ENCODE results near the gene EMX2. TPM values are rescaled to one million over a fixed set of nuclear protein-coding genes. Genes with fewer than 3 reads are reported as not detected.

The EMX2 gene
- total RNA-seq, 1 donor from 2014 or later: 22.7 TPM

DNA sequence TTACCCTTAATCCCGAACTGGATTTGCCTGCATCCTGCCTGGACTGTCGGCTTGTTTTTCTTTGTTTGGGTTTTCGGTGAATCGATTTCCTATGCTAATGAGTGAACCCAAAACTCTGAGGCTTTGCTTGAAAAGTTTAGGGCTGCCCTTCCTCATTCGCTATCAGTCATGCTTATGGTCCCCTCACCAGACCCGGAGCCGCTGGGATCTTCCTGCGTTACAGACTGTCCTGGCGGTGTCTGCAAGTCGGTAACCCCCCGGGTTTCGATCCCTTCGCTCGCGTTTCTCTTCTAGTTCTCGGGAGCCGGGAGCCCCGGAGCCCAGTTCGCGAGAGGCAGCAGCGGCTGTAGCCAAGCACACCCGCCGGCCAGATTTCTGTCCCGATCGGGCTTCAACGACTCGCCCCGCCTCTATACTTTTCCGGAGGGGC lies 2.2 kb downstream of the EMX2 start:
- Histone ChIP-seq H2AFZ (replicated peaks) (no peak overlapping the region), H3K27me3 (peaks cover 98% of the 10 kb centered on the region), H3K4me2 (peak overlapping the region; percentile 95), H3K4me1 (peaks cover 58% of the 10 kb centered on the region), H3K9me3 (ENCODE audit: low read depth) (no peaks in the 10 kb centered on the region), H3K27ac (no peak overlapping the region), H3F3A (ENCODE audit: low read depth) (peaks cover 53% of the 10 kb centered on the region), H3K9ac (no peak overlapping the region), H4K20me1 (ENCODE audit: low read depth) (peaks cover 71% of the 10 kb centered on the region), H3K36me3 (no peaks in the 10 kb centered on the region), H3K79me2 (ENCODE audit: low read depth) (peaks cover 88% of the 10 kb centered on the region), H3K4me3 (peak overlapping the region; percentile 83)
- peaks cover 80% of the 10 kb centered on the region for H3K27me3 Mint-ChIP-seq (ENCODE audit: insufficient read depth, low read depth)
- peaks cover 49% of the 10 kb centered on the region for H3K4me1 Mint-ChIP-seq
- TF ChIP-seq, protein P1, sequence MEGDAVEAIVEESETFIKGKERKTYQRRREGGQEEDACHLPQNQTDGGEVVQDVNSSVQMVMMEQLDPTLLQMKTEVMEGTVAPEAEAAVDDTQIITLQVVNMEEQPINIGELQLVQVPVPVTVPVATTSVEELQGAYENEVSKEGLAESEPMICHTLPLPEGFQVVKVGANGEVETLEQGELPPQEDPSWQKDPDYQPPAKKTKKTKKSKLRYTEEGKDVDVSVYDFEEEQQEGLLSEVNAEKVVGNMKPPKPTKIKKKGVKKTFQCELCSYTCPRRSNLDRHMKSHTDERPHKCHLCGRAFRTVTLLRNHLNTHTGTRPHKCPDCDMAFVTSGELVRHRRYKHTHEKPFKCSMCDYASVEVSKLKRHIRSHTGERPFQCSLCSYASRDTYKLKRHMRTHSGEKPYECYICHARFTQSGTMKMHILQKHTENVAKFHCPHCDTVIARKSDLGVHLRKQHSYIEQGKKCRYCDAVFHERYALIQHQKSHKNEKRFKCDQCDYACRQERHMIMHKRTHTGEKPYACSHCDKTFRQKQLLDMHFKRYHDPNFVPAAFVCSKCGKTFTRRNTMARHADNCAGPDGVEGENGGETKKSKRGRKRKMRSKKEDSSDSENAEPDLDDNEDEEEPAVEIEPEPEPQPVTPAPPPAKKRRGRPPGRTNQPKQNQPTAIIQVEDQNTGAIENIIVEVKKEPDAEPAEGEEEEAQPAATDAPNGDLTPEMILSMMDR (IDR thresholded peaks at IDR 0.05): no peak
- TF ChIP-seq EZH2phosphoT487 (IDR thresholded peaks at IDR 0.05) (no peak), EZH2 (IDR thresholded peaks at IDR 0.05) (no peak)
- DNase-seq (ENCODE audit: low spot score): peak; percentile 61
- H3K4me3 Mint-ChIP-seq: peak overlapping the region; percentile 96
- peak overlapping the region; percentile 98 for H3K27ac Mint-ChIP-seq
- H3K36me3 Mint-ChIP-seq: peaks cover 15% of the 10 kb centered on the region
- H3K9me3 Mint-ChIP-seq: no peaks in the 10 kb centered on the region

DNA sequence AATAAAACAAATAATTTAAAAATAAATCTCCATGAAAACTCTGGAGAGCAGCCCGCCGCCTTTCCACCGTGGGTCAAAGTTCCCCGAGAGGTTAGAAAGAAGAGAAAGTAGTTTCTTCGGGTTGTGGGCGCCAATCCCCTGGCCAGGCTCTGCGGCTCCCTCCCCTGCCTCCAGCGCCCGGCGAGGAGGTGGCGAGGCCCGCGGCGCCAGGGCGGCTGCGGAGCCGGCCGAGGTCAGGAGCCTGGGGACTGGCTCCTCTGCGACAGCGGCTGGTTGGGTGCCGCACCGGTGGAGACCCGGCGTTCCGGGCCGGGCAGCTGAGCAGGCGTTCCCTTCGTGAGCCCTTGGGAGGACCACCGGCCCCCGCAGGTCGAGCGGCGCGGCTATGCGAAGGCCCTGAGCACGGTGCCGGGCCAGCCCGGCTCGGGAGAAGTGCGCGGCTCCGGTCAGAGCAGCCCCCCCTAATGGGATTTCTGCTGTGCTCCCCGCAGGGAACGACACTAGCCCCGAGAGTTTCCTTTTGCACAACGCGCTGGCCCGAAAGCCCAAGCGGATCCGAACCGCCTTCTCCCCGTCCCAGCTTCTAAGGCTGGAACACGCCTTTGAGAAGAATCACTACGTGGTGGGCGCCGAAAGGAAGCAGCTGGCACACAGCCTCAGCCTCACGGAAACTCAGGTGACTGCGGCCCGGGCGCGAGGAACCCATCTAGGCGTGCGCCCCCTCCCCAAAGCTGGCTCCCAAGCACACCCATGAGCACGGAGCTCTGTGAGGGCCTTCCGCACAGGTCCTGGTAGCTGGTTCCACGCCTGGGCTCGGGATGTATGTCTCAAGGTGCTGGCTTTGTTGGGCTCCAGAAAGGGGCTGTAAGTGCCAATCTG lies 2.8 kb downstream of the EMX2 start:
- Histone ChIP-seq H3K79me2 (ENCODE audit: low read depth) (peaks cover 81% of the 10 kb centered on the region), H3K36me3 (no peaks in the 10 kb centered on the region), H3K4me1 (peaks cover 58% of the 10 kb centered on the region), H3K4me3 (peak overlapping the region; percentile 83), H4K20me1 (ENCODE audit: low read depth) (peaks cover 71% of the 10 kb centered on the region), H3K9me3 (ENCODE audit: low read depth) (no peaks in the 10 kb centered on the region), H3K4me2 (peak overlapping the region; percentile 95), H3F3A (ENCODE audit: low read depth) (peaks cover 59% of the 10 kb centered on the region), H3K27me3 (peaks cover 98% of the 10 kb centered on the region), H3K27ac (no peak overlapping the region), H3K9ac (no peak overlapping the region), H2AFZ (replicated peaks) (no peak overlapping the region)
- peak overlapping the region; percentile 86 for H3K27ac Mint-ChIP-seq
- H3K4me3 Mint-ChIP-seq: peak overlapping the region; percentile 96
- TF ChIP-seq EZH2 (IDR thresholded peaks at IDR 0.05) (peak; percentile 88), EZH2phosphoT487 (IDR thresholded peaks at IDR 0.05) (peak; percentile 92)
- TF ChIP-seq, protein P1 (IDR thresholded peaks at IDR 0.05): no peak
- peak; percentile 65 for DNase-seq (ENCODE audit: low spot score)
- H3K9me3 Mint-ChIP-seq: no peaks in the 10 kb centered on the region
- H3K36me3 Mint-ChIP-seq: peaks cover 15% of the 10 kb centered on the region
- H3K4me1 Mint-ChIP-seq: peaks cover 53% of the 10 kb centered on the region
- peaks cover 81% of the 10 kb centered on the region for H3K27me3 Mint-ChIP-seq (ENCODE audit: insufficient read depth, low read depth)

DNA sequence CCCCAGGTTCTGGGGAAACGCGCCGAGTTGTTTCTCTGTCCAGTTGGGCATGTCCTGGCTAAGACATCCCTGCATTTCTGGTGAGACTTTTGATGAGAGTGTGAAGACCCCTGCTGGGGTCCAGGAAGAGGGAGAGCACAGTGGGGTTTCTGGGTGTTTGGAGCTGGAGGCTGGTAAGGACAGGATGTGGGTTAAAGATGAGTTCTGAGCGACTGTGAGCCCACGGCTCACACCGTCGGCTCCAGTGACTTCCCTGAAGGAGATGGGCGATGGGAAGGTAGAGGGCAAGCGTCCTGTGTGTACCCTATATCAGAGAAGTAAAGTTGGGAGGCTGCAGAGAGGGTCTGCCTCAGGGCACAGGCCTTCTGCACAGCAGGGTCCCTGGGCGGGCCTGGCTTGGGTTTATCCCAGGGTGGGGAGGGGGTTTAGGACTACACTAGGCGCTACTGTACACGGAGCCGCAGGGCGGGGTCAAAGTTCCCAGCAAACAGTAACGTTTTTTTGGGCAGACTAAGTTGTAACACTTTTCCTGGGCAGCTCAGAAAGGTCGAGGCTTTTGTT lies 3.6 kb downstream of the EMX2 start:
- Mint-ChIP-seq H3K4me1 (peaks cover 53% of the 10 kb centered on the region), H3K27me3 (ENCODE audit: insufficient read depth, low read depth) (peaks cover 81% of the 10 kb centered on the region), H3K27ac (peak overlapping the region; percentile 86), H3K9me3 (no peaks in the 10 kb centered on the region), H3K36me3 (peaks cover 15% of the 10 kb centered on the region), H3K4me3 (peak overlapping the region; percentile 89)
- H3F3A ChIP-seq (ENCODE audit: low read depth): peaks cover 59% of the 10 kb centered on the region
- no peak overlapping the region for H2AFZ ChIP-seq (replicated peaks)
- no peak for DNase-seq (ENCODE audit: low spot score)
- peaks cover 98% of the 10 kb centered on the region for H3K27me3 ChIP-seq
- peaks cover 71% of the 10 kb centered on the region for H4K20me1 ChIP-seq (ENCODE audit: low read depth)
- peaks cover 59% of the 10 kb centered on the region for H3K4me1 ChIP-seq
- H3K4me2 ChIP-seq: peak overlapping the region; percentile 95
- H3K4me3 ChIP-seq: peak overlapping the region; percentile 83
- no peaks in the 10 kb centered on the region for H3K9me3 ChIP-seq (ENCODE audit: low read depth)
- H3K79me2 ChIP-seq (ENCODE audit: low read depth): peaks cover 74% of the 10 kb centered on the region
- TF ChIP-seq EZH2 (IDR thresholded peaks at IDR 0.05): no peak
- TF ChIP-seq, protein P1 (IDR thresholded peaks at IDR 0.05): no peak
- TF ChIP-seq EZH2phosphoT487 (IDR thresholded peaks at IDR 0.05): no peak
- H3K9ac ChIP-seq: no peak overlapping the region
- H3K36me3 ChIP-seq: no peaks in the 10 kb centered on the region
- no peak overlapping the region for H3K27ac ChIP-seq

All from neural progenitor cell (in vitro differentiated cells).